ENCODE data around the gene ARL10. TPM values are rescaled to one million over a fixed set of nuclear protein-coding genes. Genes with fewer than 3 reads are reported as not detected.

ARL10 gene
- total RNA-seq, 1 experiment from 2014 or later: 9.6 TPM

- Histone ChIP-seq H3K9me3 (ENCODE audit: control insufficient read depth, low read depth, low read length) (no peaks in the 10 kb centered on the region), H3K9ac (ENCODE audit: extremely low read depth, insufficient read length, low read length) (no peak overlapping the region), H3K79me1 (ENCODE audit: insufficient read depth, low read depth, low read length, poor library complexity, severe bottlenecking) (no peaks in the 10 kb centered on the region), H4K8ac (replicated peaks; ENCODE audit: insufficient read length, low read depth, low read length) (no peak overlapping the region), H2AFZ (ENCODE audit: low read length) (no peak overlapping the region), H2BK120ac (ENCODE audit: low read depth, low read length, poor library complexity, severe bottlenecking) (no peak overlapping the region), H4K91ac (ENCODE audit: insufficient read length, low read depth, low read length) (no peak overlapping the region), H3K4ac (ENCODE audit: low read depth, low read length) (no peak overlapping the region), H2BK15ac (ENCODE audit: low read depth, low read length) (no peak overlapping the region), H2BK12ac (ENCODE audit: insufficient read length, low read depth, low read length) (no peak overlapping the region), H3K56ac (ENCODE audit: insufficient read length, low read depth, low read length) (no peak overlapping the region), H4K5ac (ENCODE audit: insufficient read length, low read depth, low read length) (no peak overlapping the region), H3K18ac (ENCODE audit: insufficient read length, low read depth, low read length) (no peak overlapping the region), H3K4me1 (ENCODE audit: insufficient read depth, low read length) (no peaks in the 10 kb centered on the region), H3K79me2 (ENCODE audit: insufficient read depth, low read length) (peaks cover 2% of the 10 kb centered on the region; the same call in 1 of the 2 replicates), H3K27me3 (ENCODE audit: insufficient read depth, low read length) (no peaks in the 10 kb centered on the region), H2BK20ac (ENCODE audit: low read depth, low read length, poor library complexity, severe bottlenecking) (no peak overlapping the region), H3K14ac (ENCODE audit: insufficient read depth, low read length) (no peak overlapping the region), H3K23ac (ENCODE audit: insufficient read length, low read depth, low read length) (no peak overlapping the region), H3T11ph (ENCODE audit: low read length) (no peak overlapping the region), H3K27ac (ENCODE audit: insufficient read length, low read depth, low read length) (no peak overlapping the region), H3K23me2 (ENCODE audit: insufficient read length, low read depth, low read length, poor library complexity, severe bottlenecking) (peaks cover 7% of the 10 kb centered on the region), H4K20me1 (ENCODE audit: control insufficient read depth, insufficient read depth, insufficient read length) (no peaks in the 10 kb centered on the region), H2AK5ac (ENCODE audit: insufficient read length, low read length) (no peak overlapping the region), H3K4me2 (ENCODE audit: insufficient read depth, insufficient read length, low read length) (no peak overlapping the region), H2BK5ac (ENCODE audit: insufficient read length, low read length) (no peak overlapping the region)
- Mint-ChIP-seq H3K4me1 (peaks cover 3% of the 10 kb centered on the region in 2 experiments), H3K9me3 (peaks cover 0 to 3% of the 10 kb centered on the region in 2 experiments; a peak in 1 of 5 replicates), H3K27me3 (ENCODE audit: low read depth) (no peaks in the 10 kb centered on the region), H3K36me3 (ENCODE audit: insufficient read depth in 1 of 3, low read depth in 3 of 3) (peaks cover 0 to 14% (median 5%) of the 10 kb centered on the region in 3 experiments; a peak in 4 of 7 replicates), H3K4me3 (no peak overlapping the region; a peak in 1 of 5 replicates), H3K27ac (no peak overlapping the region)
- TF ChIP-seq CTCF (conservative IDR thresholded peaks at IDR 0.05): no peak
- whole genome bisulfite sequencing (ENCODE audit: extremely low coverage, insufficient read length, low lambda C conversion rate): no CpG with 5 or more reads among the region's 11 CpGs
- no peak for DNase-seq
Observed at GRCh38 chr5:176392526-176392925, 27.2 kb downstream of the ARL10 start.

All from H9 (cell line).